Endothelial cell of umbilical vein (primary cell): ENCODE measurements around the gene SPATA2L. TPM values are rescaled to one million over a fixed set of nuclear protein-coding genes. Genes with fewer than 3 reads are reported as not detected.

Source experiments
- BruUV-seq: library from RNA; stranded (reverse); fragments of 400-500 nt; replicated peaks from 2 replicates; lab custom pipeline; 2021; lab: Mats Ljungman, UMichigan
- CTCF ChIA-PET: fragments of 300-600, 350-600 bp; sonication (Branson Sonifier 250); formaldehyde crosslinking; loops from one replicate; lab custom pipeline; 2021; ENCODE audit warnings: antibody characterized with exemption, inconsistent platforms; lab: Charles Lee
- POLR2A ChIA-PET: fragments of 300-600, 350-600 bp; sonication (Branson Sonifier 250); formaldehyde crosslinking; loops from one replicate; lab custom pipeline; 2021; ENCODE audit warnings: antibody characterized with exemption, inconsistent platforms; lab: Charles Lee
- DNase-seq: peaks from one replicate; pipeline ENCODE4 v3.0.0-alpha.2; 2011; ENCODE audit warnings: low read depth, low spot score
- FAIRE-seq: peaks from 2 replicates; lab custom pipeline; 2011; peaks lifted over from hg19 to GRCh38; lab: Jason Lieb, UNC
- H2AFZ ChIP-seq: 2 replicates; pipeline ENCODE4 v1.6.0; 2012; ENCODE audit warnings: low read depth, low read length, control low read depth, inconsistent platforms
- H3K27ac ChIP-seq: 2 replicates; pipeline ENCODE4 v1.5.1; 2011; ENCODE audit warnings: low read depth, mild to moderate bottlenecking, control low read depth, low read length, moderate library complexity; ENCODE audit not compliant: insufficient read depth
- H3K27me3 ChIP-seq, 2 experiments: 2 replicates each; pipeline versions ENCODE4 v1.6.0 to v1.6.1; 2011; ENCODE audit warnings: low read length in 2 of 2, mixed read lengths in 1 of 2; ENCODE audit not compliant: control insufficient read depth in 2 of 2, insufficient read depth in 2 of 2
- H3K36me3 ChIP-seq, 2 experiments: 2 replicates in 1 of 2; 3 replicates in 1 of 2; pipeline ENCODE4 v1.5.1; 2011; ENCODE audit warnings: low read length in 2 of 2, mild to moderate bottlenecking in 1 of 2, moderate library complexity in 1 of 2; ENCODE audit not compliant: control insufficient read depth in 2 of 2, insufficient read depth in 2 of 2; ENCODE audit errors: extremely low read depth in 1 of 2
- H3K4me1 ChIP-seq: 3 replicates; pipeline ENCODE4 v1.5.1; 2011; ENCODE audit warnings: mild to moderate bottlenecking, low read length; ENCODE audit not compliant: control insufficient read depth, insufficient read depth; ENCODE audit errors: extremely low read depth
- H3K4me2 ChIP-seq: 2 replicates; pipeline ENCODE4 v1.6.1; 2011; ENCODE audit warnings: low read length, control low read depth, mixed read lengths; ENCODE audit not compliant: insufficient read depth
- H3K4me3 ChIP-seq, 3 experiments: fragments of 200-600 bp in 1 of 3; sonication (generic), shearing (Covaris generic) in 1 of 3; replicated peaks in 1 of 3; 2 replicates each; pipeline ENCODE4 v1.5.1; 2011 to 2016; ENCODE audit warnings: control low read depth in 3 of 3, low read length in 3 of 3, mild to moderate bottlenecking in 2 of 3, inconsistent platforms in 1 of 3, low read depth in 1 of 3, moderate library complexity in 1 of 3; ENCODE audit not compliant: insufficient read depth in 1 of 3
- H3K79me2 ChIP-seq: 2 replicates; pipeline ENCODE4 v1.6.0; 2012; ENCODE audit warnings: low read length, inconsistent platforms; ENCODE audit not compliant: control insufficient read depth, insufficient read depth
- H3K9ac ChIP-seq: replicated peaks from 2 replicates; pipeline ENCODE3; 2011; ENCODE audit warnings: low read length, control low read depth; ENCODE audit not compliant: insufficient read depth; ENCODE audit errors: extremely low read depth
- H3K9me1 ChIP-seq: replicated peaks from 3 replicates; pipeline ENCODE4 v1.6.0; 2011; ENCODE audit warnings: mild to moderate bottlenecking, low read length; ENCODE audit not compliant: control insufficient read depth, insufficient read depth; ENCODE audit errors: extremely low read depth
- H3K9me3 ChIP-seq: replicated peaks from 2 replicates; pipeline ENCODE4 v1.5.1; 2012; ENCODE audit warnings: low read length, inconsistent platforms; ENCODE audit not compliant: control insufficient read depth, insufficient read depth
- H4K20me1 ChIP-seq: replicated peaks from 2 replicates; pipeline ENCODE3; 2011; ENCODE audit warnings: mild to moderate bottlenecking, low read length; ENCODE audit not compliant: control insufficient read depth, insufficient read depth; ENCODE audit errors: extremely low read depth
- CTCF ChIP-seq, 2 donors: IDR thresholded peaks; 1 replicate in 1 of 2; 2 replicates in 1 of 2; pipeline ENCODE4 v1.5.1; 2011; ENCODE audit warnings: low read length in 2 of 2, mild to moderate bottlenecking in 2 of 2, moderate library complexity in 2 of 2, control low read depth in 1 of 2, inconsistent platforms in 1 of 2, low read depth in 1 of 2; ENCODE audit not compliant: insufficient read depth in 1 of 2; ENCODE audit errors: extremely low read depth in 1 of 2
- EZH2 ChIP-seq: IDR thresholded peaks from 2 replicates; pipeline ENCODE4 v1.6.1; 2012; ENCODE audit warnings: borderline replicate concordance, low read depth, mild to moderate bottlenecking, moderate library complexity, low read length, inconsistent platforms; ENCODE audit not compliant: severe bottlenecking
- FOS ChIP-seq: IDR thresholded peaks from 2 replicates; pipeline ENCODE4 v1.6.1; 2011; ENCODE audit warnings: mild to moderate bottlenecking, low read length, moderate library complexity, borderline replicate concordance; ENCODE audit not compliant: insufficient read depth
- GATA2 ChIP-seq: IDR thresholded peaks from 2 replicates; pipeline ENCODE4 v1.7.0; 2011; ENCODE audit warnings: low read depth, mild to moderate bottlenecking, moderate library complexity, mixed read lengths, low read length; ENCODE audit not compliant: insufficient read length, insufficient read depth
- JUN ChIP-seq: IDR thresholded peaks from 2 replicates; pipeline ENCODE4 v1.6.1; 2011; ENCODE audit warnings: borderline replicate concordance, low read depth; ENCODE audit not compliant: insufficient read length, insufficient read depth
- MAX ChIP-seq: IDR thresholded peaks from 2 replicates; pipeline ENCODE4 v1.6.1; 2011; ENCODE audit not compliant: insufficient read depth, insufficient read length
- MYC ChIP-seq: IDR thresholded peaks from one replicate; pipeline ENCODE4 v1.6.1; 2011; ENCODE audit warnings: mild to moderate bottlenecking, low read depth, low read length
- POLR2A ChIP-seq: IDR thresholded peaks from 2 replicates; pipeline ENCODE4 v1.6.1; 2012; ENCODE audit warnings: low read depth, mild to moderate bottlenecking, control low read depth, low read length
- POLR2AphosphoS5 ChIP-seq: IDR thresholded peaks from 2 replicates; pipeline ENCODE4 v1.6.1; 2012; ENCODE audit warnings: low read depth, mild to moderate bottlenecking, control low read depth, low read length, moderate library complexity; ENCODE audit not compliant: insufficient read depth
- dilution Hi-C: fragments of 300-500 bp; cut with MboI; formaldehyde crosslinking; loops from one replicate; pipeline ENCODE4 v1.15.0; 2019; ENCODE audit warnings: low sequenced_read_pairs; ENCODE audit not compliant: extremely low pct_ligation_motif_present
- intact Hi-C: fragments of 100-400 bp; cut with micrococcal nuclease; formaldehyde crosslinking; loops from one replicate; pipeline ENCODE4 v1.10.0; 2022
- polyA plus RNA-seq, 4 experiments: library from polyadenylated mRNA; depleted of rRNA in 3 of 4; stranded (reverse) in 3 of 4; unstranded in 1 of 4; fragments of >200 nt; gene quantifications; 2 replicates each; pipeline versions ENCODE4 v1.2.1 to v1.2.3, GENCODE V29; 2011 to 2012; ENCODE audit warnings: missing spikeins in 1 of 4
- total RNA-seq: library from RNA; stranded (reverse); gene quantifications from 2 replicates; pipeline ENCODE4 v1.2.3, GENCODE V29; 2021

SPATA2L gene
- total and polyA plus RNA-seq, 2 donors (not counting 3 experiments of a cell fraction or from before 2014, with no cell fraction given) = 7.3 to 7.4 TPM

- no peaks in the 10 kb centered on the region for H3K9me3 ChIP-seq
- H3K36me3 ChIP-seq = peaks cover 0 to 24% of the 10 kb centered on the region in 2 experiments
- no peak overlapping the region for H3K9ac ChIP-seq
- H3K27ac ChIP-seq = no peak overlapping the region
- peaks cover 9% of the 10 kb centered on the region for H3K4me1 ChIP-seq
- no peaks in the 10 kb centered on the region for H3K9me1 ChIP-seq
- H4K20me1 ChIP-seq = no peaks in the 10 kb centered on the region
- no peak overlapping the region for H2AFZ ChIP-seq
- no peaks in the 10 kb centered on the region for H3K27me3 ChIP-seq
- BruUV-seq = no TSS peak
- FAIRE-seq (no peak), DNase-seq (no peak)
- no peak for TF ChIP-seq POLR2A
- no peak for TF ChIP-seq MYC
- TF ChIP-seq FOS = no peak
- TF ChIP-seq MAX = no peak
- TF ChIP-seq JUN = no peak
- no peak for TF ChIP-seq EZH2
- TF ChIP-seq GATA2 = no peak
- no peak for TF ChIP-seq POLR2AphosphoS5
- no peak for TF ChIP-seq CTCF (IDR thresholded peaks at IDR 0.05; ENCODE audit: extremely low read depth in 1 of 2, insufficient read depth in 1 of 2, low read depth in 1 of 2, low read length in 2 of 2)
- no peak overlapping the region for H3K4me3 ChIP-seq
- no peak overlapping the region for H3K4me2 ChIP-seq
- POLR2A ChIA-PET = no interaction called here
- CTCF ChIA-PET = interaction anchor here (2.0 kb wide), 1 partner anchor 9 kb away, joined by 5 read pairs; no protein-coding TSS in a partner anchor
- intact Hi-C loops (no loop called here), dilution Hi-C loops (no loop called here)
- H3K79me2 ChIP-seq = no peaks in the 10 kb centered on the region
These were observed 4.3 kb downstream of the SPATA2L start for GRCh38 chr16:89697161-89697615.
